Activated CD4-positive, alpha-beta T cell treated with anti-CD3 and anti-CD28 coated beads, Interleukin-2, amount 10 ng/mL, durations not matched to agents 24 days and 14 days (primary cell): ENCODE data around the gene EYA2. TPM values are rescaled to one million over a fixed set of nuclear protein-coding genes. Genes with fewer than 3 reads are reported as not detected.

ENCODE experiments used
- DNase-seq: peaks from one replicate; pipeline ENCODE4 v3.0.0; 2022
- H3K27ac Mint-ChIP-seq: one replicate; pipeline ENCODE4 v1.8.0; 2022; ENCODE audit warnings: mild to moderate bottlenecking, mixed read lengths
- H3K27me3 Mint-ChIP-seq: one replicate; pipeline ENCODE4 v1.8.0; 2022; ENCODE audit warnings: mixed read lengths
- H3K36me3 Mint-ChIP-seq: one replicate; pipeline ENCODE4 v1.8.0; 2022; ENCODE audit warnings: low read depth, mild to moderate bottlenecking, mixed read lengths
- H3K4me1 Mint-ChIP-seq: one replicate; pipeline ENCODE4 v1.8.0; 2021; ENCODE audit warnings: mixed read lengths
- H3K4me3 Mint-ChIP-seq: one replicate; pipeline ENCODE4 v1.8.0; 2022; ENCODE audit warnings: mild to moderate bottlenecking, moderate library complexity, mixed read lengths
- H3K9me3 Mint-ChIP-seq: one replicate; pipeline ENCODE4 v1.8.0; 2021; ENCODE audit warnings: mixed read lengths
- intact Hi-C: fragments of 100-400 bp; cut with micrococcal nuclease; formaldehyde crosslinking; loops from one replicate; pipeline ENCODE4 v1.15.1; 2023
- total RNA-seq: library from RNA; stranded (reverse); gene quantifications from 2 replicates; pipeline ENCODE4 v1.2.3, GENCODE V29; 2022

EYA2 gene
- total RNA-seq, 1 donor from 2014 or later = not detected

DNA sequence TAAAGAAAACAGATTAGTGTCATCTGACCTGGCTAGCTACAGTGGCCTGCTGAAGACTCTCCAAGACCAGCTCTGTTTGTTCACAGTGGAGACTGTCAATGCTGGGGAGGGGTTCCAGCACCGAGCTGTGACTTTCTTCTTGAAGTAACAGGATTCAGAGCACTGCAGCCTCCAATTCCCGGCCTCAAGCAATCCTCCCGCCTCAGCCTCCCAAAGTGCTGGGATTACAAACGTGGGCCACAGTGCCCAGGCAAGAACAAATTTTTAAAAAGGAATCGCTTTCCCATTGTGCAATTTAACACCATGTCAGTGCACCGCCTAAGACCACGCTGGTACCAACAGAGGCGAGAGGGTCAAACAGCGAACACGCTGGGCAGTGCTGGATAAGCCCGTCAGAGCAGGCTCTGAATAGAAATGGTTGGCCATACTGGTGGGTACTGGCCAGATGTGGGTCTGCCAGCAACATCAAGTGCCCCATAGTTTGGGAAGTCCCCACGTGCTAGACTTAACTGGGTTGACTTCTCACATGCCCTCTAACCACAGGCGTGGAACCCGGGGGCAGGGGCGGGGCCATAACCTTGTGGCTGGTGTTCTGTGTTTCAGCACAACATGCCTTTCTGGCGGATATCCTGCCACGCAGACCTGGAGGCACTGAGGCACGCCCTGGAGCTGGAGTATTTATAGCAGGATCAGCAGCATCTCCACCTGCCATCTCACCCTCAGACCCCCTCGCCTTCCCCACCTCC lies 293.0 kb downstream of the EYA2 start:
- DNase-seq = peak; percentile 70
- Mint-ChIP-seq H3K27ac (no peak overlapping the region), H3K27me3 (peaks cover 12% of the 10 kb centered on the region), H3K9me3 (no peaks in the 10 kb centered on the region), H3K4me1 (peaks cover 8% of the 10 kb centered on the region), H3K36me3 (no peaks in the 10 kb centered on the region), H3K4me3 (no peak overlapping the region)
- intact Hi-C loops = no loop called here

DNA sequence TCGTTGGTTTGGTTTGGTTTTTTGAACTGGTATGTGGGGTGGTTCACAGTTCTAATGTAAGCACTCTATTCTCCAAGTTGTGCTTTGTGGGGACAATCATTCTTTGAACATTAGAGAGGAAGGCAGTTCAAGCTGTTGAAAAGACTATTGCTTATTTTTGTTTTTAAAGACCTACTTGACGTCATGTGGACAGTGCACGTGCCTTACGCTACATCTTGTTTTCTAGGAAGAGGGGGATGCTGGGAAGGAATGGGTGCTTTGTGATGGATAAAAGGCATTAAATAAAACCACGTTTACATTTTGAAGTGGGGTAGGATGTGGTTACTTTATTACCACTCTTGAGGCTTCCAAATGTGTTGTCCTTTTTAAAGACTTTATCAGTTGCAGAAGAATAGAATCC lies 293.9 kb downstream of the EYA2 start:
- no peak for DNase-seq
- H3K9me3 Mint-ChIP-seq = no peaks in the 10 kb centered on the region
- intact Hi-C loops = no loop called here
- H3K4me1 Mint-ChIP-seq = peaks cover 8% of the 10 kb centered on the region
- H3K4me3 Mint-ChIP-seq = no peak overlapping the region
- no peak overlapping the region for H3K27ac Mint-ChIP-seq
- H3K36me3 Mint-ChIP-seq = no peaks in the 10 kb centered on the region
- peaks cover 14% of the 10 kb centered on the region for H3K27me3 Mint-ChIP-seq

DNA sequence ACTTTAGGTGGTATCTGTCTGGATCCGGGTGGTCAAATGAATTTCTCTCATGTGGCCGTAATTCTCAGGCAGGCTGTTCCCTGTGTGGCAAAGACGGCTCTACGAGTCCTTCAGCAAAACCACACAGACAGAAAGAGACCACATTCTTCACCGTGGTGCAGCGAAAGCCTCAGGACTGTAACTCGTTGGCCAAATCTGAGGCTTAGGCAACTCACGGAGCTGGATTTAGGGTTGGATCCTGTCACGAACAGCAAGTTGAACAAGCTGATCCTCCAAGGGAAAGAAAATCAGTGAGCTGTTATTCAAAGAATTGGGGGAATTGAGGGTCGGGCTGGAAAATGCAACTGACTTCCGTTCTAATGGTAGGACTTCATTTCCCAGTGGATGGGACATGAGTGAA lies 294.4 kb downstream of the EYA2 start:
- peaks cover 8% of the 10 kb centered on the region for H3K4me1 Mint-ChIP-seq
- no peak for DNase-seq
- no peaks in the 10 kb centered on the region for H3K36me3 Mint-ChIP-seq
- H3K27ac Mint-ChIP-seq = no peak overlapping the region
- no peak overlapping the region for H3K4me3 Mint-ChIP-seq
- intact Hi-C loops = no loop called here
- peaks cover 14% of the 10 kb centered on the region for H3K27me3 Mint-ChIP-seq
- H3K9me3 Mint-ChIP-seq = no peaks in the 10 kb centered on the region

DNA sequence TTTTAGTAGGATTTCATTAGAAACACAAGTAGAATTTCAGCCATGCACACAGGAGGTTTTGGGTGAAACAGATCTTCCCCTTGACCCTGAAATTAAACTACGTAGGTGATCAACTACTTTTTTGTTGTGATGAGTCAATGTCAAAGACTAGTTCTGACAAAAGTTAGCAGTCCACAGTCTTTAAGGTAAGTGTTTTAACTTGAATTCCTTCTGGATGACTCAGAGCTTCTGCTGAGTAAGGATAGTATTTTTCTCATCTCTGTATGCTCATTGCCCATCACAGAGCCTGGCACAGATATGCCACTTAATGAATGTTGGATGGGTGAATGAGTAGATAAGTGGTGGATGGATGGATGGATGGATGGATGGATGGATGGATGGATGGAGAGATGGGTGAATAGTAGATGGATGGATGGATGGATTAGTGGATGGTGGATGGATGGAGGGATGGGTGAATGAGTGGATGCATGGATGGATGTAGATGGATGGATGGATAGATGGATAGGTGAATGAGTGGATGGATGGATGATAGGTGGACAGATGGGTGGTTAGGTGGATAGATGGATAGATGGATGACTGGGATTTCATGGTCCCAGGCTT lies 296.5 kb downstream of the EYA2 start:
- Mint-ChIP-seq H3K9me3 (no peaks in the 10 kb centered on the region), H3K4me3 (no peak overlapping the region), H3K4me1 (peaks cover 4% of the 10 kb centered on the region), H3K27ac (no peak overlapping the region), H3K36me3 (no peaks in the 10 kb centered on the region), H3K27me3 (peaks cover 14% of the 10 kb centered on the region)
- DNase-seq = no peak
- intact Hi-C loops = no loop called here

DNA sequence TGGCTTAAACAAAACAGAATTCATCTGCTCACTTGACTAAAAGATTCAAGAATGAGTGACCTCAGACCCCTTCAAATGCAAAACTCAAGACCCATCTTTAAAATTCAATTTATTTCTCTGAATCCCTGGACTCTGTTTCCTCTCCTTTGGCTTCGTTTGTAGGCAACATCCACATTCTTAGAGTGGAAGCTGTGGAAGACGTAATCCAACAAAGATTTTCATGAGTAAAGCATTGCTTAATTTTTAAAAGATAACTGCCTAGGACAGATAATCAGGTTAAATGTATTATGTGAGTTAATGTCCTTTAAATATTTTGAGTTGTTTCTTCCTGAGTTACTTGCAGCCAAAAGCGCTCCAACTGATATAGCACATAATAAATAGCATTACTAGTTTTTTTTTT lies 297.3 kb downstream of the EYA2 start:
- no peak overlapping the region for H3K27ac Mint-ChIP-seq
- H3K4me3 Mint-ChIP-seq = no peak overlapping the region

DNA sequence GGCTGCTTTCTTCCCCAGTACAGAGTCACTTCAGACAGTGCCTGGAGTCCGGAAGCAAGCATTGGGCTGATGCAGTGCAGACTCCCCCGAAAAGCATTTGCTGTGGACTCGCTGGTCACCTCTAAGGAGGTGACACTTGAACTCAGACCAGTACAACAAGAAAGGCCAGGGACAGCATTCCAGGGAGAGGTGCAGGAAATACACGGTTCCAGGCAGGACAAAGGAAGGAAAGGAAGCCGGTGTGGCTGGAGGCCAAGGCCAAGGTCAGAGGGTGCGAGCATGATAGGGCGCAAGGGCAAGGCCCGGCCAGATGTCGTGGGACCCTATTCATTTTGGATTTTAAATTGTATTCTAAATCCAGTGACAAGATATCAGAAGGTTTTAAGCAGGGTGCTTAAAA lies 300.9 kb downstream of the EYA2 start:
- Mint-ChIP-seq H3K4me3 (no peak overlapping the region), H3K27ac (no peak overlapping the region), H3K36me3 (no peaks in the 10 kb centered on the region), H3K9me3 (no peaks in the 10 kb centered on the region), H3K27me3 (peaks cover 5% of the 10 kb centered on the region), H3K4me1 (peaks cover 8% of the 10 kb centered on the region)
- intact Hi-C loops = no loop called here
- no peak for DNase-seq

More for the DNA sequence above, 297.3 kb downstream of the EYA2 start:
- peaks cover 8% of the 10 kb centered on the region for H3K4me1 Mint-ChIP-seq
- H3K36me3 Mint-ChIP-seq = no peaks in the 10 kb centered on the region
- intact Hi-C loops = no loop called here
- no peak for DNase-seq
- H3K27me3 Mint-ChIP-seq = peaks cover 14% of the 10 kb centered on the region
- no peaks in the 10 kb centered on the region for H3K9me3 Mint-ChIP-seq

DNA sequence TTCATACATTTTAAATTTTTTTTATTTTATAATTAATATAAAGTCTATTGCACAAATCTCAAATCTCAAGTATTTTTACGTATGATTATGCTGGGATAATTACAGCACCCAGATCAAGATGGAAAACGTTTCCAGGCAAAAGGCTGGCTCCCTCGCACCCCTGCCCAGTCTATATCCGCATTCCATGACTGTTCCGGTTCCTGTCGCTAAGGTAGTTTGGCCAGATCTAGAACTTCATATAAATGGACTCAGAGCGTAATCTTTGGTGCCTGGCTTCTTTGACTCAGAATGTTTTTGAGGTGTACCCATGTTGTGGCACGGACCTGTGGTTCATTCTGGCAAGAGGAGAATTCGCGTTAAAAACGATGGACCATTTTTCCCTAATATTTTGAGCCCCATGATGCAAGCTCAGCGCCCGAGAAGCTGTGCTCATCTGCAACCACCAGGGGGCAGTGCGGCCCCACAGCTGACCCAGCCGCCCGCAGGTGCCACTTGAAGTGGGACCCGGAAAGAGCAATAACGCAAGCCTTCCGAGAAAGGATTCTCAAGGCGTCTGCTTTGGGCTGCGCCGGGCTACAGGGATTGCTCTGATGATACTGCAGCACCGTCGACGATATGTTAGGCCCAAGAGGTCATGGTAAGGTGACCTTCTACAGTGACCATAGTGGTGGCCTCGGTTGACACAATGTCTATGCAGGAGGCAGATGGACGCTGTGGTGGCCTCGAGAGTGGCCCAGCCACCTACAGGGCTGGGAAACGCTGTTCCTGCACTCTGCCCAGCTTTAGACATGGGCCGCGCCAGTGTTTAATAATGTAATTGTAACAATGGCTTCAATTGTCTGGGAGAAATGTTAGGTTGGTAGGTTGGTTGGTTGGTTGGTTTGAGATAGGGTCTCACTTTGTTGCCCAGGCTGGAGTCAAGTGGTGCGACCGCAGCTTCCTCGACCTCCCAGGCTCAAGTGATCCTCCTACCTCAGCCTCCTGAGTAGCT lies 301.7 kb downstream of the EYA2 start:
- intact Hi-C loops = loop anchor here (1.0 to 2.0 kb wide), 2 partner anchors 188 to 1424 kb away; no protein-coding TSS in a partner anchor
- DNase-seq = peak; percentile 93
- H3K4me1 Mint-ChIP-seq = peaks cover 8% of the 10 kb centered on the region
- no peaks in the 10 kb centered on the region for H3K9me3 Mint-ChIP-seq
- peaks cover 5% of the 10 kb centered on the region for H3K27me3 Mint-ChIP-seq
- H3K27ac Mint-ChIP-seq = peak overlapping the region; percentile 65
- no peaks in the 10 kb centered on the region for H3K36me3 Mint-ChIP-seq
- peak overlapping the region; percentile 7 for H3K4me3 Mint-ChIP-seq

DNA sequence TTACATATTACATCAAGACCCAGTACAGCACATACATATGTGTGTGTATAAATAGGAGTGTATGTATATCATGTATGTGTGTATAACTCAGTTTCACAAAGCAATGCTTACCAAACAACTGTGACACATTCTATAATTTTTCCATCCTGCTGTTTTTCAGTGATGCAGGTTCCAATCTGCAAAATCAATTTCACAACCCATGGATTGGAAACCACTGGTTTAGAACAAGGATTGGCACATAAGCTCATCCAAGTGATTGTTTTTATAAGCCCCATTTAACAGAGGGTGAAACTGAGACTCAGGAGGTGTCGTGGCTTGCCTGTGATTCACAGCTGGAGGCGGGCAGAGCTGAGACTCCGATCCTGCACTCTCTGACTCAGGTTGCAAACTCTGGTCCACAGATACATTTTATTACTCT lies 303.6 kb downstream of the EYA2 start:
- Mint-ChIP-seq H3K4me1 (peaks cover 8% of the 10 kb centered on the region), H3K36me3 (no peaks in the 10 kb centered on the region), H3K27ac (peak overlapping the region; percentile 66), H3K9me3 (no peaks in the 10 kb centered on the region), H3K27me3 (no peaks in the 10 kb centered on the region), H3K4me3 (no peak overlapping the region)
- intact Hi-C loops = loop anchor here (1.0 kb wide), 3 partner anchors 76 to 289 kb away; no protein-coding TSS in a partner anchor
- no peak for DNase-seq

DNA sequence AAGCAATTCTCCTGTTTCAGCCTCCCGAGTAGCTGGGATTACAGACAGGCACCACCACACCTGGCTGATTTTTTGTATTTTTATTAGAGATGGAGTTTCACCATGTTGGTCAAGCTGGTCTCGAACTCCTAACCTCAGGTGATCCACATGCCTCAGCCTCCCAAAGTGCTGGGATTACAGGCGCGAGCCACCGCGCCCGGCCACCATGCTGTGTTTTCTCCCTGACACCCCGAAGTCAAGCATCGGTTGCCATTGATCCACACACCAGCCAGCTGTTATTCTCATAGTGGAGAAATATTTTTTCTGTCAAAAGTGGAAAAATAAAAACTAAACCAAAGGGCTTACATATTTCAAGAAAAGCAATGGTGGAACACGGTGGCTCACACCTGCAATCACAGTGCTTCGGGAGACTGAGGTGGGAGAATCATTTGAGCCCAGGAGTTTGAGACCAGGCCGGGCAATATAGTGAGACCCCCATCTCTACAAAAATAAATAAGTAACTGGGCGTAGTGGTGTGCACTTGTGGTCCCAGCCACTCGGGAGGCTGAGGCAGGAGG lies 304.4 kb downstream of the EYA2 start:
- peaks cover 10% of the 10 kb centered on the region for H3K4me1 Mint-ChIP-seq
- H3K9me3 Mint-ChIP-seq = no peaks in the 10 kb centered on the region
- H3K36me3 Mint-ChIP-seq = no peaks in the 10 kb centered on the region
- H3K27me3 Mint-ChIP-seq = no peaks in the 10 kb centered on the region
- H3K4me3 Mint-ChIP-seq = no peak overlapping the region
- intact Hi-C loops = loop anchor here (1.0 kb wide), 3 partner anchors 75 to 288 kb away; no protein-coding TSS in a partner anchor
- no peak for DNase-seq
- H3K27ac Mint-ChIP-seq = no peak overlapping the region

DNA sequence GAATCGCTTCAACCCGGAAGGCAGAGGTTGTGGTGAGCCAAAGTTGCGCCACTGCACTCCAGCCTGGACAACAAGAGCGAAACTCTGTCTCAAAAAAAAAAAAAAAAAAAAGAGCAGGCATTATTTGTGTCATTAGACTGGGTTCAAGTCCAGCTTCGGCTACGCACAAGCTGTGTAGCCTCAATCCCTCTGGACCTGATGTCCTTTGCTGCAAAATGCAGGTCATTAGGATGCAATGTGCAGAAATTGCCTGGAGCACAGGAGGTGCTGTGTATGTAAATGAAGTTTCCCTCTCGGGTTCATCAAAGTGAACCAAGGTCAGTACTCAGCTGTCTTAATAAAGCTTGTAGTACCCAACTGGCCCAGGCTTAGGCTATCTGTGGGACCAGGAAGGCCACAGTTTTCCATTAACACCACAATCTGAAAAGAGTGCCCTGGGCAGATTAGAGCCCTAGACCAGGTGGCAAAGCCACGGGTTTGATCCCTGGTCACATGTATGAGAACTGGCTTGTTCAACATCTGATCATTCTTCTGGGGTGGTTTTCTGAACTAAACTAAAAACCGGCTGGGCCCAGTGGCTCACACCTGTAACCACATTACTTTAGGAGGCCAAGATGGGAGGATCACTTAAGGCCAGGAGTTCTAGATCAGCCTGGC lies 306.6 kb downstream of the EYA2 start:
- DNase-seq = no peak
- Mint-ChIP-seq H3K36me3 (no peaks in the 10 kb centered on the region), H3K4me3 (no peak overlapping the region), H3K27me3 (no peaks in the 10 kb centered on the region), H3K27ac (no peak overlapping the region), H3K4me1 (peaks cover 15% of the 10 kb centered on the region), H3K9me3 (no peaks in the 10 kb centered on the region)
- intact Hi-C loops = loop anchor here (10.0 kb wide), 1 partner anchor 424 kb away; no protein-coding TSS in a partner anchor

DNA sequence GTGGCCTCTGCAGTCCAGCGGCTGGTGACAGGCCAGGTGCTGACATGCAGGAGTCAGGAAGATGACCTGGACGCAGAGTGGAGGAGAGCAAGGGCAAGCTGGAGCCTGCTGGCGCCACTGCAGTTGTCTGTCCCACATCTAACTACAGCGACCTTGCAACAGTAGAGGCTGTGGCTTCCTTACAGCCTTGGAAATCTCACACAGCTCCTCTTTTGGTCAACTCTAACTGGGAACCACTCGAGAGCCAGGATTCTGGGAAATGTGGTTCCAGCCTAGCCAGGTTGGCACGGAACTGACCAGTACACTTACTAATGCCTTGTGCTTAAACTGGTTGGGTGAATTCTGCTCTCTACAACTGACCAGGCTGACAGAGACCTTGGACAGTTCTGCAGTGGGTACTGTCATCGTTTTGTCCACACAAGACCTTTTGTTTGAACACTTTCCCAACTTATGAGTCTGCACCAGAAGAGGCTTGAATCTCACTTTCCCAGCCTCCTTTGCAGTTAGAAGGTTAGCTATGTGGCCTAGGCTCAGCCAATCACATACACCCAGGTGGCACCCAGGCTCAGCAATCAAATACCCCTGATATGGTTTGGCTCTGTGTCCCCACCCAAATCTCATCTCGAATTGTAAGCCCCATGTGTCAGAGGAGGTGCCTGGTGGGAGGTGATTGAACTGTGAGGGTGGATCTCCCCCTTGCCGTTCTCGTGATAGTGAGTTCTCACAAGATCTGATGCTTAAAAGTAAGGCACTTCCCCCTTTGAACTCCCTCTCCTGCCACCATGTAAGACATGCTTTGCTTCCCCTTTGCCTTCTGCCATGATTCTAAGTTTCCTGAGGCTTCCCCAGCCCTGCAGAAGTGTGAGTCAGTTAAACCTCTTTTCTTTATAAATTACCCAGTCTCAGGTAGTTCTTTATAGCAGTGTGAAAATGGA lies 308.4 kb downstream of the EYA2 start:
- H3K9me3 Mint-ChIP-seq = no peaks in the 10 kb centered on the region
- intact Hi-C loops = loop anchor here (10.0 kb wide), 1 partner anchor 422 kb away; no protein-coding TSS in a partner anchor
- no peak overlapping the region for H3K27ac Mint-ChIP-seq
- H3K4me3 Mint-ChIP-seq = no peak overlapping the region
- H3K27me3 Mint-ChIP-seq = no peaks in the 10 kb centered on the region
- no peak for DNase-seq
- H3K36me3 Mint-ChIP-seq = no peaks in the 10 kb centered on the region
- H3K4me1 Mint-ChIP-seq = peaks cover 12% of the 10 kb centered on the region
